Heart left ventricle (tissue), 13 donors: ENCODE measurements around the gene GBGT1.

Experiments used
- CTCF ChIP-seq, 12 donors: fragments of 200-600 bp; sonication (generic) in 4 of 12; IDR thresholded peaks; one replicate each; pipeline versions ENCODE4 v1.5.0 to v1.8.0; 2018 to 2022; ENCODE audit warnings: antibody characterized with exemption in 12 of 12, mild to moderate bottlenecking in 5 of 12
- POLR2A ChIP-seq, 2 donors: fragments of 450-650 bp; IDR thresholded peaks; one replicate each; pipeline ENCODE4 v1.6.1; 2017; ENCODE audit warnings: antibody characterized with exemption in 2 of 2, mild to moderate bottlenecking in 2 of 2, moderate library complexity in 2 of 2
- donor health status: ischemic (EF 13 %, LVEDD 7.1; RV severe dilation, severe dysfunction).
- donor health status: DM: no; HTN: yes; CAD: no.
- donor health status: DM: no; HTN: no; CAD: no.
- donor health status: ischemic (EF 25% LVEDD 6.9; RV normal size, moderate dysfunction).
- donor health status: ischemic (EF 25% LVEDD 5.7; RV mildly dilated, moderate dysfunction).
- donor health status: ischemic (EF 35%, LVEDD 5.7; RV mildly dilated, moderate dysfunction).
- donor health status: nonischemic (EF 11% LVEDD 7.7; RV severe dilation, severe dysfunction).
- donor health status: DM: yes; HTN: yes; CAD: no.
- donor health status: PGD.
- donor health status: ischemic (EF 29% LVEDD 5.4; RV normal size, mild dysfunction).
- donor health status: nonischemic (EF 23%, LVEDD 6.1; RV moderate dilation, normal function).

- no peak for TF ChIP-seq POLR2A (IDR thresholded peaks at IDR 0.05)
- TF ChIP-seq CTCF (IDR thresholded peaks at IDR 0.05) = no peak
Measured at GRCh38 chr9:133205996-133206931, 42.5 kb upstream of the GBGT1 start.
